ENCODE data around the gene NFATC1.
"Not testable (repeated sequence)": the region's sequence is repeated elsewhere in the genome, so short reads cannot be mapped to it uniquely, and the experiment has no call there.

The NFATC1 gene

GRCh38 chr18:79489051-79489898 is 93.5 kb downstream of the NFATC1 start:
- DNase-seq (ENCODE audit: low read depth), result no peak

GRCh38 chr18:79489899-79490625 is 94.3 kb downstream of the NFATC1 start:
- no peak for DNase-seq (ENCODE audit: low read depth)

DNA sequence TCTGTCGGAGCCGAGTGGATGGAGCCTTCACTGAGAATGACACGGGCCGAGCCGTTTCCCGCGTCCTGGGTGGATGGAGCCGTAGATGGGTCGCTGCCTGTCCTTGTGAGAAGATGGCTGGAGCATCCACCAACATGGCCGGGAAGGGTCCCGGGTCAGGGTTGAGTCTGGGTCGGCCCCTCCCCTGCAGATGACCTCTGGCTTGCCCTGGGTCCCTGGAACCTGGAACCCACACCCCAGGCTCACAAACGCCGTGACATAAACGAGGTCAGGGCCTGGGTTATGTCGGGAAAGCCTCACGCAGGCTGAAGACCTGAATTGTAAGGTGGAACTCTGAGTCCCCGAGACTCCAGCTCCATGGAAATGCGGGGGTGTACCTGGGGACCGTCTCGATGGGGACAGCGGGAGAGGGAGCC is 94.9 kb downstream of the NFATC1 start:
- DNase-seq (ENCODE audit: low read depth), result no peak

GRCh38 chr18:79491081-79491551 is 95.4 kb downstream of the NFATC1 start:
- DNase-seq (ENCODE audit: low read depth), result no peak

GRCh38 chr18:79493211-79493800 is 97.6 kb downstream of the NFATC1 start:
- no peak for DNase-seq (ENCODE audit: low read depth)

DNA sequence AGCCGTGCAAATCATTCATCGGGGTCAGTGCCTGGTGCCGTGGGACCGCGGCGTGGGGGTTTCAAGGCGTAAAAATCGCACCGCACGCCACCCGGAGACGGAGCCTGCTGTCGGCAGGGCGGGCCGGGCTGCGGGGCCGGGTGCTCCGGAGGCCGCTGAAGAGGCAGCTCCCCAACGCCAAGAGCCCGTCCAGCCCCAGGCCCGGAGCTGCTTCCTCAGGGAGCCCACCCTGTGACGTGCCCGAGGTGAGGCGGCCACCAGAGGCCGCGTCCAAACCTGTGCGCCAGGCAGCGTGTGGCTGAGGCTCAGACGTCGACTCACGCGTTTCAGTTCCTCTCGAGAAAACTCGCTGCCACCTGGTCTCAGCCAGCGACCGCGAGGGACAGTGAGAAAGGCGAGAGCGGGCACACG is 98.1 kb downstream of the NFATC1 start:
- no peak for DNase-seq (ENCODE audit: low read depth)

GRCh38 chr18:79494936-79495335 is 99.2 kb downstream of the NFATC1 start:
- no peak for DNase-seq (ENCODE audit: low read depth)

GRCh38 chr18:79495591-79496071 is 99.9 kb downstream of the NFATC1 start:
- DNase-seq (ENCODE audit: low read depth), result no peak

GRCh38 chr18:79496237-79496977 is 100.7 kb downstream of the NFATC1 start:
- no peak for DNase-seq (ENCODE audit: low read depth)

- no peak for DNase-seq (ENCODE audit: low read depth)
Observed at GRCh38 chr18:79496978-79497637, 101.4 kb downstream of the NFATC1 start.

DNA sequence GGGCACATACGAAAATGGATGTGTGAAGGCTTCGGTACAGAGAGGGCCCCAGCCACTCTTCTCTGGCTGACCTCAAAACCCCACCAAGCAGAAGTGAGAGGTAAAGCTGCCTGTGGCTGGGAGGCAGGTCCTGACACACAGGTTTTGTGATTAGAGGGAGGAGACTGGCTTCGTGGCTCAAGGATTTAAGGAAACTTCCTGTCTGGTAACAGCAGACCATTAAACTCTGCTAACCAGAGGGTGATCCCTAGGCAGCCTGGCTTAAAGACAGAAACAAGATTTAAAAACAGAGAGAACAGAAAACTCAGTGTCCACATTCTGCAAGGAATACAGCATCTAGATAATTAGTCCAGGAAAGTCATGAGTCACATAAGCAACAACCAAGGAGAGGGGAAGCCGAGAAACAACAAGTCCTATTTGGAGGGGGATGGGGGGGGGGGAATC is 101.9 kb downstream of the NFATC1 start:
- DNase-seq (ENCODE audit: low read depth), result no peak

GRCh38 chr18:79498662-79499061 is 102.9 kb downstream of the NFATC1 start:
- DNase-seq (ENCODE audit: low read depth), result no peak

DNA sequence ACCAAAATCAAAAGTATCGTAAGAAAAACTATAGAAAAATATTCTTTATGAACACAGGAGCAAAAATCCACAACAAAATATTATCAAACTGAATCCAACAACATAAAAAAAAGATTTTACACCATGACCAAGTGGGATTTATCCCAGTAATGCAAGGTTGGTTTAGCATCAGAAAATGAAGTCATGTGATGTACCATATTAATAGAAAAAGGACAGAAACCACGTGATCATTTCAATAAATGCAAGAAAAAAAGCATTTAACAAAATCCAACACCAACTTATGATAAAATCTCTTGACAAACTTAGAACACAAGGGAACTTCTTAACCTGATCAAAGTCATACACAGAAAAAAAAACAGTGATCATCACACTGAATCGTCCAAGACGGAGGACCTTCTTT is 105.3 kb downstream of the NFATC1 start:
- DNase-seq (ENCODE audit: low read depth), result no peak

GRCh38 chr18:79502782-79503181 is 107.1 kb downstream of the NFATC1 start:
- no peak for DNase-seq (ENCODE audit: low read depth)

DNA sequence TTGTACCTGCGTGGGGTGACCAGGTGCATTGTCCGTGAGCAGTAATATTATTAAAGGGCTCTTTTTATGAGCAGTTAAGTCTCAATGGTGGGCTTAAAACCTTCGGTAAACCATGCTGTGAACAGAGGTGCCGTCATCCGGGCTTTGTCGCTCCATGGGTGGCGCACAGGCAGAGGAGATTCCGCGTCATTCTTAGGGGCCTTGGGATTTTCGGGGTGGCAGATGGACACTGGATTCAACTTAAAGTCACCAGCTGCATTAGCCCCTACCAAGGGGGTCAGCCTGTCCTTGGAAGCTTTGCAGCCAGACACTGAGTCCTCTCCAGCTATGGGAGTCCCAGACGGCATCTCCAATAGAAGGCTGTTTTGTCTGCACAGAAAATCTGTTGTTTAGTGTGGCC is 107.7 kb downstream of the NFATC1 start:
- no peak for DNase-seq (ENCODE audit: low read depth)

DNA sequence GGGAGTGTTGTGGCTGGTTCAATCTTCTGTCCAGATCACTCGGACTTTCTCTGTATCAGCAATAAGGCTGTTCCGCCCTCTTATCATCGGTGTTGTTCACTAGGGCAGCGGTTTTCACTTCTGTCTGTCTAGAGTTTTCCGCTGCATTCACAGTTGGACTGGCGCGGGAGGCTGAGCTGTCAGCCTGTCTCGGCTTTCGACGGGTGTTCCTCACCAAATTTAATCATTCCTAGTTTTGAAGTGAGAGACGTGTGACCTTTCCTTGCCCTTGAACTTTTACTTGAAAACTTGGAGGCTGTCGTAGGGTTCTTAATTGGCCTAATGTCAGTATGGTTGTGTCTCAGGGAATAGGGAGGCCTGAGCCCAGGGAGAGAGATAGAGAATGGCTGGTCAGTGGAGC is 108.3 kb downstream of the NFATC1 start:
- no peak for DNase-seq (ENCODE audit: low read depth)

DNA sequence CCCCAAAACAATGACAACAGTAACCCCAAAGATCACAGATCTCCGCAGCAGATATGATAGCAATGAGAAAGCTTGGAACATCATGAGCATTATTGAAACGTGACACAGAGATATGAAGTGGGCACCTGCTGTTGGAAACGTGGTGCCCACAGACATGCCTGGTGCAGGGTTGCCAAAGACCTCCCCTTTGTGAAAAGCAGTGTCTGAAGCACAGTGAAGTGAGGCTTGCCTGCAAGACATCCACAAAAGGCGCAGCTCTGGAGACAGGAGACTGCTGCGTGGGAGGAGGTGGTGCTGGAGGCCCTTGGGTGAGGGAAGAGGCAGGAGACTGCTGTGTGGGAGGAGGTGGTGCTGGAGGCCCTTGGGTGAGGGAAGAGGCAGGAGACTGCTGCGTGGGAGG is 108.8 kb downstream of the NFATC1 start:
- DNase-seq (ENCODE audit: low read depth), result not testable (repeated sequence)

DNA sequence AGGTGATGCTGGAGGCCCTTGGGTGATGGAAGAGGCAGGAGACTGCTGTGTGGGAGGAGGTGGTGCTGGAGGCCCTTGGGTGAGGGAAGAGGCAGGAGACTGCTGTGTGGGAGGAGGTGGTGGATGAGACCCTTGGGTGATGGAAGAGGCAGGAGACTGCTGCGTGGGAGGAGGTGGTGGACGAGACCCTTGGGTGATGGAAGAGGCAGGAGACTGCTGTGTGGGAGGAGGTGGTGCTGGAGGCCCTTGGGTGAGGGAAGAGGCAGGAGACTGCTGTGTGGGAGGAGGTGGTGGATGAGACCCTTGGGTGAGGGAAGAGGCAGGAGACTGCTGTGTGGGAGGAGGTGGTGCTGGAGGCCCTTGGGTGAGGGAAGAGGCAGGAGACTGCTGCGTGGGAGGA is 109.7 kb downstream of the NFATC1 start:
- DNase-seq (ENCODE audit: low read depth), result not testable (repeated sequence)

- DNase-seq (ENCODE audit: low read depth), result no peak
Observed at GRCh38 chr18:79506191-79507075, 110.7 kb downstream of the NFATC1 start.

DNA sequence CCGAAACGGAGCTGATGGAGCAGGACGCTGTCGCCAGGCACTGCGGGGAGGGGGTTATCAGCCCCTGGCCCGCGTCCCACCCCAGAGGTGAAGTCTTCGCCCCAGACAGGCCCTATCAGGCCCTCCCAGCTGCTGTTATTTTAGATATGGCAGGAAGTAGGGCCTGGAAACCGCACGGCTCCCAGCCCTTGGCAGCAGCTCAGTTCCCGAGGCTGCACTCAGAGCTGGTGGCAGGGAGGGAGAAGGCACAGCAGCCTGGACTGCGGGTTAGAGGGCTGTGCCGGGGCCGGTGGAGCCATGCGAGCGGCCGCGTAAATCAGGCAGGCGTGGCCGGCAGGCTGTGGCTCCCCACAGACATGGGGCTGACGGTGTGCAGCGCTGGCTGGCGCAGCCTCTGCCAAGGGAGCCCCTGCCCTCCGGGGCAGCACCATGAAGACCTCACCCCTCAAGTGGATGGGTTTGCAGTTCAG is 111.4 kb downstream of the NFATC1 start:
- no peak for DNase-seq (ENCODE audit: low read depth)

Measured in T follicular helper cell (primary cell).